Skeletal muscle satellite cell (primary cell): ENCODE measurements around the gene NMRK1.
A peak's percentile ranks its signal among the peaks of the same experiment; 100 is the strongest.

ENCODE experiments used
- H3K27me3 ChIP-seq: 2 replicates; pipeline ENCODE4 v1.7.0; 2013; ENCODE audit warnings: low read length; ENCODE audit not compliant: control insufficient read depth, insufficient read depth
- H3K36me3 ChIP-seq: 2 replicates; pipeline ENCODE4 v1.7.0; 2013; ENCODE audit warnings: mild to moderate bottlenecking, control low read depth, low read length; ENCODE audit not compliant: insufficient read depth
- H3K4me1 ChIP-seq: 2 replicates; pipeline ENCODE4 v1.7.0; 2013; ENCODE audit warnings: low read length; ENCODE audit not compliant: control insufficient read depth, insufficient read depth
- H3K4me2 ChIP-seq: 2 replicates; pipeline ENCODE4 v1.7.0; 2013; ENCODE audit warnings: mild to moderate bottlenecking, low read length
- H3K4me3 ChIP-seq: 2 replicates; pipeline ENCODE4 v1.7.0; 2013; ENCODE audit warnings: low read length
- H3K9ac ChIP-seq: 2 replicates; pipeline ENCODE4 v1.7.0; 2013; ENCODE audit warnings: mild to moderate bottlenecking, low read depth, low read length, moderate library complexity
- H3K9me3 ChIP-seq: replicated peaks from 2 replicates; pipeline ENCODE4 v1.7.0; 2013; ENCODE audit warnings: mild to moderate bottlenecking, control low read depth, low read length

Gene NMRK1

DNA sequence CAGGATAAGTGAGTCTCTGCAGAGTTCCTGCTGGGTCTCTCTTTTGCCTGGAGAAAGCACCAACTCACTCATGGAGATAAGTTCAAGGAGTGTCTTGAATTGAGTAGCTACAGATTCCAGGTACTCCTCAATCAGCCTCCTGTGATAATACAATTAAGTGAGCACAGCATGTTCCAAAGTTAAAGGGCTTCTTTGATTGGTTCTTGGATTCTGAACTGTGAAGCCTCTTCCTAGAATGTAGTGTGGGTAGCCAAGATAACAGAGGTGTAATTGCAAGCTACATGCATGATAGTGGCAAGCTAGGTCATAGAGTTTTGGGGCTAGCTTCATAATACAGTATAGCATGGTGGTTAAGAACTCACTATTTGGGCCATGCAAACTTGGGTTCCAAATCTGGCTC, 36.7 kb downstream of the NMRK1 start:
- Histone ChIP-seq H3K36me3 (no peaks in the 10 kb centered on the region), H3K27me3 (peaks cover 12% of the 10 kb centered on the region), H3K4me1 (no peaks in the 10 kb centered on the region), H3K4me2 (no peak overlapping the region), H3K9ac (no peak overlapping the region), H3K9me3 (no peaks in the 10 kb centered on the region), H3K4me3 (no peak overlapping the region)

DNA sequence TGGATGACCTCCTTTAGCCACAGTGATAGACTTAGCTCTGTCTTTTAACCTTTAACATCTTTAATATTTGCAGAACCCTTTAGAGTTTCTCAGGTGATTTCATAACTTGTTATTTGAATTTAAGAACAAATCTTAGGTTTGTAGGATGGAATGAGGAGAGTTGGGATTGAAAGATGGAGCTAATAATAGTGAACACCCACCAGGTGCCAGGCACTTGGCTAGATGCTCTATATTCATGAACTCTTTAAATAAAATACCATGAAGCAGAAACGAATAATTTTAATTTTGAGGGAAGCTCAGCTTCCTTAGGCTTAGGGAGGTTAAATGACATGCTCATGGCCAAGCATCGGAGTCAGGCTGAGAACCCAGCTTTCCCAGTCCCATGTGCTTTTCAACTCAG, 40.4 kb downstream of the NMRK1 start:
- Histone ChIP-seq H3K4me1 (no peaks in the 10 kb centered on the region), H3K4me3 (no peak overlapping the region), H3K9me3 (no peaks in the 10 kb centered on the region), H3K27me3 (peaks cover 24% of the 10 kb centered on the region), H3K4me2 (no peak overlapping the region), H3K36me3 (no peaks in the 10 kb centered on the region), H3K9ac (no peak overlapping the region)

DNA sequence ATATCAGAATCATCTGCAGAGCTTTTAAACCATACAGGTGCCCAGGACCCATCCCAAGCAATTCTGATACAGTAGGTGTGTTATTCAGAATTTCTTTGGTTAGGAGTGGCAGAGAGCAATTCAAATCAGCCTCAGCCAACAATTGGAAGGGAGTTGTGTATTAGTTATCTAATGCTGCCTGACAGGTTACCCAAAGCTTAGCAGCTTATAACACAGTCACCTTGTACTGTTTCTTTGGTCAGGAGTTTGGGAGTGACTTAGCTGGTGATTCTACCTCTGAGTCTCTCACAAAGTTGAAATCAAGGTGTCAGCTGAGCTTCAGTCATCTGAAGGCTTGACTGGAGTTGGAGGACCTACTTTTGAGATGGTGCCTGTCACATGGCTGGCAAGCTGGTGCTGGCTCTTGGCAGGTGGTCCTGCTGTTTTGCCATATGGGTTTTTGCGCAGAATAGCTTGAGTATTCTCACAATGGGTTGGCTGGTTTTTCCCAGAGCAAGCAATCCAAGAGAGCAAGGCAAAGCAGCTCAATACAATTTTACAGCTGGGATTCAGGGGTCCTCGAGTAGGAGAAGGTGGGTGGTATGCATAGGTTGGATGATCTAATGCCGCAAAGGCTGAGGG, 41.1 kb downstream of the NMRK1 start:
- Histone ChIP-seq H3K9me3 (no peaks in the 10 kb centered on the region), H3K4me2 (no peak overlapping the region), H3K27me3 (peaks cover 24% of the 10 kb centered on the region), H3K4me1 (no peaks in the 10 kb centered on the region), H3K36me3 (no peaks in the 10 kb centered on the region), H3K4me3 (no peak overlapping the region), H3K9ac (no peak overlapping the region)

DNA sequence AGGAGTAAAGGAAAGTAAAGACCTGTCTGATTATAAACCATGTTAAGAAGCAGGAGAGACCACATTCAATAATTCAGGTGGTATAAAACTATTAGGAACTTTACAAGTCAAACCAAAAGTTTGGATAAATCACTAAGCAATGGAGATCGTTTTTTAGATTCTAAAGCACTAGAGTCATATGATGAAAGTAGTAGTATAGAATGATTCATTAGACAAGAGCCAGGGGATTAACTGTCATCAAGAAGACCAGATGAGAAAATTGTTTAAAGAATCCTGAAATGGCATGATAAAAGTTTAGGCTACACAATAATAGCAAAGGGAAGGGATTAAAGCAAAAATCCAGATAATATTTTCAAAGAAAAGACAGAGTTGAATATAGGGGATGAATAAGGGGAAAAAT, 46.9 kb downstream of the NMRK1 start:
- Histone ChIP-seq H3K9ac (no peak overlapping the region), H3K36me3 (no peaks in the 10 kb centered on the region), H3K4me3 (no peak overlapping the region), H3K27me3 (peaks cover 16% of the 10 kb centered on the region), H3K9me3 (no peaks in the 10 kb centered on the region), H3K4me2 (no peak overlapping the region), H3K4me1 (peaks cover 12% of the 10 kb centered on the region)

DNA sequence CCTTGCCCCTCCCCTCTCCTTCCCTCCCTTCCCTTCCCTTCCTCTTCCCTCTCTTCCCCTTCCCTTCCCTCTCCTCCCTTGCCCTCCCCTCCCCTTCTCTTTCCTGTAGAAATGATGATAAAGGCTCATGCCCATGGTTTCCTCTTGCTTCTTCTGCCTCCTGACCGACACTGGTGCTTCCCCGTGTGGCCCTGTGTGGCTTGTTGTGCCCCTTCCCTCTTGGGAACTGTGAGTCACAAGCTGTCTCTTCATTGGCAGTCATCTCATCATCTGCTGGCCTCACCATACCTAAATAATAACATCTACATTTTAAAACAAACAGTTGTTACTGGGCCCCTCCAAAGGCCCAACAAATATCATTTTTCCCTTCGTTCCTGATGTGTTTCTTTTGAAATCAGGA, 48.2 kb downstream of the NMRK1 start:
- H3K9me3 ChIP-seq = no peaks in the 10 kb centered on the region
- H3K4me3 ChIP-seq = no peak overlapping the region
- H3K27me3 ChIP-seq = peaks cover 15% of the 10 kb centered on the region
- H3K36me3 ChIP-seq = no peaks in the 10 kb centered on the region
- H3K4me2 ChIP-seq = no peak overlapping the region
- H3K9ac ChIP-seq = no peak overlapping the region
- peaks cover 12% of the 10 kb centered on the region for H3K4me1 ChIP-seq

DNA sequence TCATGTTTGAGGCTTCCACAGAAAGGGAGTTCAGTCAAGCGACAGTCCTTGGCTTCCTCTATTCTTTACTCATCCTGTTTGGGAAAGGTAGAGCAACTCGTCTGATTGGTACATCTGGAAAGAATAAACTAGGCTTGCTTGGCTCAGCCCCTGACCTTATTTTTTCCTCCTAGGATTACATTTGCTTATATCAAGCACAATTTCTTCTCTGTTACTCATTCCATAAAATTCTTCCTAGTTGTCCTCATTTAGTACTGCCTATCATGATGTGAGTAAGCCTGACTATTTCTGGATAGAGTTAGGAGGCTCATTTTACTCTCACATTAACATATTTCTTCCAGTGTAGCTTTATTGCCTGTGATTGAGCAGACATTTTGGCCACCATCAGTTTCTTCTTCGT, 48.9 kb downstream of the NMRK1 start:
- no peaks in the 10 kb centered on the region for H3K9me3 ChIP-seq
- H3K4me2 ChIP-seq = no peak overlapping the region
- H3K27me3 ChIP-seq = peaks cover 16% of the 10 kb centered on the region
- H3K4me1 ChIP-seq = peaks cover 12% of the 10 kb centered on the region
- no peak overlapping the region for H3K4me3 ChIP-seq
- no peaks in the 10 kb centered on the region for H3K36me3 ChIP-seq
- H3K9ac ChIP-seq = no peak overlapping the region

DNA sequence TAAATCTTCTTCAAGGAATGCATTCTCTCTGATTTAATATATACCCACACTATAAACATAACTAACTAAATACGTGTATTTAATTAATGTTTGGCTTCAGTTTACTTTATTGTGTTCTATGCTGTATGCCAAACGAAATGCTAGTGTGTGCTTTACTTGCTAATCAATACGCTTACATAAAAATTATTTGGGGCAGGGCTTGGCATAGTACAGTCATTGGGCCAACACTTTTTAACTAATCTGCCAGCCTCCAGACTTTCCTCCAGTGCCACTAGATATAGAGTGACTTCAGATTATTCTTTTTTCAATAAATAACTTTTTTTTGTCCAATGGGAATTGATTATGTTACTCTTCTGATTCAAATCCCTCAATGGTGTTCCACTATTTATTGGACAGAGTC, 51.2 kb downstream of the NMRK1 start:
- Histone ChIP-seq H3K36me3 (no peaks in the 10 kb centered on the region), H3K4me2 (no peak overlapping the region), H3K9ac (no peak overlapping the region), H3K27me3 (peaks cover 21% of the 10 kb centered on the region), H3K9me3 (no peaks in the 10 kb centered on the region), H3K4me3 (no peak overlapping the region), H3K4me1 (peaks cover 12% of the 10 kb centered on the region)

GRCh38 chr9:75033791-75034473, 54.0 kb downstream of the NMRK1 start:
- Histone ChIP-seq H3K9me3 (no peaks in the 10 kb centered on the region), H3K4me3 (no peak overlapping the region), H3K4me2 (no peak overlapping the region)

GRCh38 chr9:75027187-75028107, 60.5 kb downstream of the NMRK1 start:
- Histone ChIP-seq H3K36me3 (no peaks in the 10 kb centered on the region), H3K4me1 (peaks cover 12% of the 10 kb centered on the region), H3K27me3 (no peaks in the 10 kb centered on the region), H3K4me3 (peak overlapping the region; percentile 97), H3K9me3 (no peaks in the 10 kb centered on the region), H3K9ac (peak overlapping the region; percentile 90), H3K4me2 (peak overlapping the region; percentile 96)

More at GRCh38 chr9:75033791-75034473, 54.0 kb downstream of the NMRK1 start:
- Histone ChIP-seq H3K4me1 (peaks cover 3% of the 10 kb centered on the region), H3K27me3 (peaks cover 21% of the 10 kb centered on the region), H3K36me3 (no peaks in the 10 kb centered on the region), H3K9ac (no peak overlapping the region)

DNA sequence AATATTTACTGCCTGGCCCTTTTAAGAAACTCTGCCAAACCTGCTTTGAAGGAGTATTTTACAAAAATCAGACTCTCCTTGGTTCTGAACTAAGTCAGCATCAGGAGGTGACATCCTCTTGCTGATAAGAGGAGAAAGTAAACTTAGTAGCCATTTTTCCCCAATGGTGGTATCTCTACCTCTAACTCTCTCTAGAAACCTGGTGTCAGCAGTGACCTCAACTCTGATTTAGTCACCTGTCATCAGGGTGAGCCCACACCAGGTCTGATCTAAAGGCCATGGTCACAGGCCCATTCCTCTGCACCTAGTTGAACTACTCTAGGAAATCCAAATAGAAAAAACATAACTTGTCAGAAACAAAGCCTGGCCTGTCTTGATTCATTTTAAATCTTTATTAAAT, 64.1 kb downstream of the NMRK1 start:
- H3K9ac ChIP-seq = no peak overlapping the region
- no peaks in the 10 kb centered on the region for H3K9me3 ChIP-seq
- no peak overlapping the region for H3K4me2 ChIP-seq
- no peaks in the 10 kb centered on the region for H3K36me3 ChIP-seq
- no peaks in the 10 kb centered on the region for H3K27me3 ChIP-seq
- peaks cover 12% of the 10 kb centered on the region for H3K4me1 ChIP-seq
- no peak overlapping the region for H3K4me3 ChIP-seq

DNA sequence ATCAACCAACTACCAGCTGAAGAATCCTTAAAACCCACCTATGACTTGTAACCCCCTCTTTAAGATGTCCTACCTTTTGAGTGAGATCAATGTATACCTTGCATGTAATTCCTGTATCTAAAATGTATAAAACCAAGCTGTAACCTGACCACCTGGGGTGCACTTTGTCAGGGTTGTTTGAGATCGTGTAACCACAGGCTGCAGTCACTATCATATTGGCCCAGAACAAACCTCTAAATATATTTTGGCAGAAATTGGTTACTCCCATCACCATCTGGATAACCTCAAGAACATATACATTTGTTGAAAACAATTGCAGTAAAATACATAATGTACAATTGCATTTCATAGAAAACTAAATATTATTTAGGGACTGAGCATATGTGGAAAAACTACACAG, 68.3 kb downstream of the NMRK1 start:
- H3K4me3 ChIP-seq = no peak overlapping the region
- no peaks in the 10 kb centered on the region for H3K9me3 ChIP-seq
- no peak overlapping the region for H3K4me2 ChIP-seq
- no peaks in the 10 kb centered on the region for H3K36me3 ChIP-seq
- H3K9ac ChIP-seq = no peak overlapping the region
- H3K4me1 ChIP-seq = no peaks in the 10 kb centered on the region
- H3K27me3 ChIP-seq = no peaks in the 10 kb centered on the region
